Stimulated activated CD8-positive, alpha-beta memory T cell treated with anti-CD3 and anti-CD28 coated beads, Interleukin-7, amount 100 ng/mL, for 24 hours (primary cell): ENCODE measurements around the gene COL5A1.

Source experiments
- DNase-seq: peaks from one replicate; pipeline ENCODE4 v3.0.0-alpha.2; 2020; ENCODE audit warnings: low read depth

COL5A1 gene

GRCh38 chr9:134858051-134858841 lies 216.6 kb downstream of the COL5A1 start:
- DNase-seq, result no peak

- no peak for DNase-seq
Measured at GRCh38 chr9:134860510-134860909, 218.9 kb downstream of the COL5A1 start.

GRCh38 chr9:134861595-134862334 lies 220.2 kb downstream of the COL5A1 start:
- no peak for DNase-seq

GRCh38 chr9:134863306-134863902 lies 221.8 kb downstream of the COL5A1 start:
- DNase-seq, result no peak

GRCh38 chr9:134863941-134864820 lies 222.6 kb downstream of the COL5A1 start:
- DNase-seq, result no peak

- DNase-seq, result no peak
Measured at GRCh38 chr9:134864821-134865190, 223.2 kb downstream of the COL5A1 start.

GRCh38 chr9:134867917-134868750 lies 226.5 kb downstream of the COL5A1 start:
- DNase-seq, result no peak

- no peak for DNase-seq
Measured at GRCh38 chr9:134868751-134869553, 227.3 kb downstream of the COL5A1 start.

- DNase-seq, result no peak
Measured at GRCh38 chr9:134869554-134870300, 228.1 kb downstream of the COL5A1 start.

- no peak for DNase-seq
Measured at GRCh38 chr9:134870301-134870694, 228.7 kb downstream of the COL5A1 start.

GRCh38 chr9:134870746-134871662 lies 229.4 kb downstream of the COL5A1 start:
- no peak for DNase-seq

GRCh38 chr9:134871697-134872340 lies 230.2 kb downstream of the COL5A1 start:
- DNase-seq, result no peak

GRCh38 chr9:134872482-134873231 lies 231.1 kb downstream of the COL5A1 start:
- no peak for DNase-seq

GRCh38 chr9:134875371-134875770 lies 233.8 kb downstream of the COL5A1 start:
- DNase-seq, result no peak

- DNase-seq, result no peak
Measured at GRCh38 chr9:134877541-134877940, 235.9 kb downstream of the COL5A1 start.

- DNase-seq, result no peak
Measured at GRCh38 chr9:134879664-134880483, 238.3 kb downstream of the COL5A1 start.
